WTC11 (cell line): ENCODE measurements around the gene OGFOD2. TPM values are rescaled to one million over a fixed set of nuclear protein-coding genes. Genes with fewer than 3 reads are reported as not detected.
A peak's percentile ranks its signal among the peaks of the same experiment; 100 is the strongest.

Source experiments
- ATAC-seq: fragments of 200-7000 bp; cut with Tn5 transposase; 2 replicates; pipeline ENCODE4 v1.10.0; 2021; ENCODE audit warnings: mild to moderate bottlenecking, moderate library complexity
- CTCF ChIA-PET: fragments of 300-600 bp; sonication (Branson Sonifier 250); formaldehyde crosslinking; loops from one replicate; lab custom pipeline; 2021; ENCODE audit warnings: antibody characterized with exemption; lab: Charles Lee
- POLR2A ChIA-PET: fragments of 350-600 bp; sonication (Branson Sonifier 250); formaldehyde crosslinking; loops from one replicate; lab custom pipeline; 2021; ENCODE audit warnings: antibody characterized with exemption; lab: Charles Lee
- DNase-seq: peaks from one replicate; pipeline ENCODE4 v3.0.0; 2021; ENCODE audit warnings: low spot score
- H3K27ac Mint-ChIP-seq: 2 replicates; pipeline ENCODE4 v1.8.0; 2021; ENCODE audit warnings: mixed read lengths
- H3K27me3 Mint-ChIP-seq: 2 replicates; pipeline ENCODE4 v1.8.0; 2021; ENCODE audit warnings: low read depth, mild to moderate bottlenecking, moderate library complexity, mixed read lengths
- H3K36me3 Mint-ChIP-seq: 2 replicates; pipeline ENCODE4 v1.8.0; 2021; ENCODE audit warnings: mixed read lengths
- H3K4me1 Mint-ChIP-seq: 2 replicates; pipeline ENCODE4 v1.8.0; 2022; ENCODE audit warnings: mixed read lengths
- H3K4me3 Mint-ChIP-seq: 2 replicates; pipeline ENCODE4 v1.8.0; 2021; ENCODE audit warnings: mild to moderate bottlenecking, moderate library complexity, mixed read lengths
- H3K9me3 Mint-ChIP-seq: 2 replicates; pipeline ENCODE4 v1.8.0; 2021; ENCODE audit warnings: mixed read lengths
- CBFB ChIP-seq: sonication (generic); formaldehyde crosslinking; IDR thresholded peaks from 2 replicates; pipeline ENCODE4 v1.8.1; 2022; ENCODE audit warnings: mild to moderate bottlenecking, low read depth, missing genetic modification reagents
- CREM ChIP-seq: sonication (generic); formaldehyde crosslinking; IDR thresholded peaks from 2 replicates; pipeline ENCODE4 v1.8.1; 2022; ENCODE audit warnings: mild to moderate bottlenecking, missing genetic modification reagents, moderate library complexity
- FOXK1 ChIP-seq: sonication (generic); formaldehyde crosslinking; IDR thresholded peaks from 2 replicates; pipeline ENCODE4 v1.8.0; 2022; ENCODE audit warnings: mild to moderate bottlenecking, moderate library complexity, missing genetic modification reagents
- FOXP1 ChIP-seq: sonication (generic); formaldehyde crosslinking; IDR thresholded peaks from 2 replicates; pipeline ENCODE4 v1.8.0; 2022; ENCODE audit warnings: missing genetic modification reagents, mild to moderate bottlenecking, moderate library complexity, borderline replicate concordance
- GABPB1 ChIP-seq: sonication (generic); formaldehyde crosslinking; IDR thresholded peaks from 2 replicates; pipeline ENCODE4 v1.8.1; 2023; ENCODE audit warnings: mild to moderate bottlenecking, missing genetic modification reagents
- MXD4 ChIP-seq: fragments of 250-450 bp; sonication (Bioruptor Pico); IDR thresholded peaks from 2 replicates; pipeline ENCODE4 v1.8.0; 2021; ENCODE audit warnings: mild to moderate bottlenecking, moderate library complexity, borderline replicate concordance
- NFYB ChIP-seq: sonication (generic); formaldehyde crosslinking; conservative IDR thresholded peaks from 2 replicates; pipeline ENCODE4 v1.8.0; 2022; ENCODE audit warnings: low read depth, missing genetic modification reagents
- RORB ChIP-seq: fragments of 250-450 bp; sonication (Bioruptor Pico); IDR thresholded peaks from 2 replicates; pipeline ENCODE4 v1.9.0; 2021; ENCODE audit warnings: mild to moderate bottlenecking
- SMAD4 ChIP-seq: sonication (generic); formaldehyde crosslinking; IDR thresholded peaks from 2 replicates; pipeline ENCODE4 v1.8.0; 2022; ENCODE audit warnings: mild to moderate bottlenecking, missing genetic modification reagents
- SP1 ChIP-seq: sonication (generic); formaldehyde crosslinking; conservative IDR thresholded peaks from 2 replicates; pipeline ENCODE4 v1.8.1; 2022; ENCODE audit warnings: missing genetic modification reagents
- USF2 ChIP-seq: sonication (generic); formaldehyde crosslinking; IDR thresholded peaks from 2 replicates; pipeline ENCODE4 v1.8.1; 2023; ENCODE audit warnings: mild to moderate bottlenecking, missing genetic modification reagents, moderate library complexity
- ZBTB43 ChIP-seq: sonication (generic); formaldehyde crosslinking; IDR thresholded peaks from 2 replicates; pipeline ENCODE4 v1.8.1; 2023; ENCODE audit warnings: mild to moderate bottlenecking, missing genetic modification reagents
- ZNF232 ChIP-seq: sonication (generic); formaldehyde crosslinking; IDR thresholded peaks from 2 replicates; pipeline ENCODE4 v1.8.0; 2022; ENCODE audit warnings: mild to moderate bottlenecking, missing genetic modification reagents
- ZNF425 ChIP-seq: fragments of 250-450 bp; sonication (Bioruptor Pico); conservative IDR thresholded peaks from 2 replicates; pipeline ENCODE4 v1.9.0; 2021; ENCODE audit warnings: mild to moderate bottlenecking
- ZNF671 ChIP-seq: fragments of 250-450 bp; sonication (Bioruptor Pico); IDR thresholded peaks from 2 replicates; pipeline ENCODE4 v1.8.0; 2021; ENCODE audit warnings: mild to moderate bottlenecking
- ZSCAN18 ChIP-seq: fragments of 250-450 bp; sonication (Bioruptor Pico); IDR thresholded peaks from 2 replicates; pipeline ENCODE4 v2.1.2; 2022; ENCODE audit warnings: mild to moderate bottlenecking, moderate library complexity
- total RNA-seq: library from RNA; stranded (reverse); gene quantifications from 3 replicates; pipeline ENCODE4 v1.2.3, GENCODE V29; 2021
- TF ChIP-seq, protein P1 (sequence below): sonication (generic); formaldehyde crosslinking; IDR thresholded peaks from 2 replicates; pipeline ENCODE4 v1.8.0; 2022; ENCODE audit warnings: mild to moderate bottlenecking, missing genetic modification reagents

Gene OGFOD2
- total RNA-seq, 1 experiment from 2014 or later = 28.1 TPM

DNA sequence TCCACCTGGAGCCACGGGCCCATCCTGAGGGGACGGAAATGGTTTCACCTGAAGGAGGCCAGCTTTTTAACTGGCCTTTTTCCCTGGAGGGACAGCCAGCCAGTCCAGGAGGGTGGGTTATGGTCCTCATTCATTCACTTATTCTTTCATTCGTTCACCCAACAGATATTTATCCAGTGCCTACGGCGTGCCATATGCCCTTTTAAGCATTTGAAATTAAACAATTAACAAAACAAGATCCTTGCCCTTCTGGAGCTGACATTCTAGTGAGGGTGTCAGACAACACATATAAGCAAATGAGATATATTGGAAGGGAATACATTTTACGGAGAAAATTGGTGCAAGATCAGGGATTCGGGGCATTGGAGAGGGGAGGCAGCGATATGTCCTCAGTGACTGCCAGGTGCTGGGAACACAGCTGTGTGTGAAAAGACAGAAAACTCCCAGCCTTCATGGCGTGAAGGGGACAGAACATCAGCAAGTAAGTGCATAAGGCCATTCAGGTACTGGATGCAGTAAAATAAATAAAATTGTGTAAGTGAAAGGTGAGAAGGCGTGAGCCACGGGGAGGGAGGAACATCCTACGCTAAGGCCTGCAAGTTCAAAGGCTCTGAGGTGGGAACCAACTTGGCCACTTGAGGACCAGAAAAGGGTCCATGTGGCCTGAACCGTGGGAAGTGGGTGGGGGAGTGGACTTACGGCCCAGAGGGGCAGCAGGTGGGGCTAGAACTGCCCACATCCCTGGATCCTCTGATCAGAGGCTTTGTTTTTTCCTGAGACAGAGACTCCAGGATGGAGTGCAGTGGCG, 8.1 kb upstream of the OGFOD2 start (continued):
- TF ChIP-seq FOXP1 = no peak

DNA sequence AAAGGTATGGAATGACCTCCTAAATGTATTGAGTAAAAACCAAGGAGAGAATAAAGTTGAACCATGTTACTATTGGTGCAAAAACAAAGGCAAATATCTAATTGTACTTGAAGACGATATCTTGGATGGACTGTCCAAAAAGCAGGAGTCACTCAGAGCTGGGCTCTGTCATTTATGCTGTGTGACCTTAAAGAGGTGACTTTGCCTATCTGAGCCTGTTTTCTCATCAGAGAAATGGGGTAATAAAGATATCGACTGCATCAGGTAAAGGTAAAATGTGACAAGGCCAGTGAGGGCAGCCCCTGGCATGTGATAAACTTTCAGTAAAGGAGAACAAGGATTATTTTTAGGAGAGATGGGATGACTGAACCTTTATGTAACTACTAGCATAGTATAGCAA, 6.9 kb upstream of the OGFOD2 start:
- no peak overlapping the region for H3K27ac Mint-ChIP-seq
- no peaks in the 10 kb centered on the region for H3K9me3 Mint-ChIP-seq
- H3K4me1 Mint-ChIP-seq = peaks cover 19% of the 10 kb centered on the region
- no peaks in the 10 kb centered on the region for H3K36me3 Mint-ChIP-seq
- H3K27me3 Mint-ChIP-seq = peaks cover 5% of the 10 kb centered on the region
- H3K4me3 Mint-ChIP-seq = no peak overlapping the region
- POLR2A ChIA-PET = no interaction called here
- ATAC-seq = no peak
- CTCF ChIA-PET = interaction anchor here (2.3 kb wide), 1 partner anchor 100 kb away, joined by 13 read pairs; no protein-coding TSS in a partner anchor
- DNase-seq = no peak
- TF ChIP-seq ZNF671 (CRISPR knock-in tag) (no peak), ZNF232 (CRISPR knock-in tag) (no peak), SMAD4 (CRISPR knock-in tag) (no peak), ZNF425 (CRISPR knock-in tag) (no peak), CBFB (CRISPR knock-in tag) (no peak), CREM (CRISPR knock-in tag) (no peak)

- H3K27me3 Mint-ChIP-seq = peaks cover 3% of the 10 kb centered on the region
- H3K4me3 Mint-ChIP-seq = no peak overlapping the region
- no peak for DNase-seq
- H3K9me3 Mint-ChIP-seq = no peaks in the 10 kb centered on the region
- CTCF ChIA-PET = interaction anchor here (0.5 kb wide), 1 partner anchor 147 kb away, joined by 3 read pairs; no protein-coding TSS in a partner anchor
- H3K4me1 Mint-ChIP-seq = peaks cover 12% of the 10 kb centered on the region
- POLR2A ChIA-PET = no interaction called here
- ATAC-seq = no peak
- no peak for TF ChIP-seq ZSCAN18 (CRISPR knock-in tag)
- no peak for TF ChIP-seq MXD4
- no peak for TF ChIP-seq NFYB
- TF ChIP-seq, all 79 proteins: peak for 0
- Mint-ChIP-seq H3K27ac (no peak overlapping the region; the same call in 1 of the 2 replicates), H3K36me3 (no peaks in the 10 kb centered on the region)
Observed at GRCh38 chr12:122969676-122970075, 5.4 kb upstream of the OGFOD2 start.

DNA sequence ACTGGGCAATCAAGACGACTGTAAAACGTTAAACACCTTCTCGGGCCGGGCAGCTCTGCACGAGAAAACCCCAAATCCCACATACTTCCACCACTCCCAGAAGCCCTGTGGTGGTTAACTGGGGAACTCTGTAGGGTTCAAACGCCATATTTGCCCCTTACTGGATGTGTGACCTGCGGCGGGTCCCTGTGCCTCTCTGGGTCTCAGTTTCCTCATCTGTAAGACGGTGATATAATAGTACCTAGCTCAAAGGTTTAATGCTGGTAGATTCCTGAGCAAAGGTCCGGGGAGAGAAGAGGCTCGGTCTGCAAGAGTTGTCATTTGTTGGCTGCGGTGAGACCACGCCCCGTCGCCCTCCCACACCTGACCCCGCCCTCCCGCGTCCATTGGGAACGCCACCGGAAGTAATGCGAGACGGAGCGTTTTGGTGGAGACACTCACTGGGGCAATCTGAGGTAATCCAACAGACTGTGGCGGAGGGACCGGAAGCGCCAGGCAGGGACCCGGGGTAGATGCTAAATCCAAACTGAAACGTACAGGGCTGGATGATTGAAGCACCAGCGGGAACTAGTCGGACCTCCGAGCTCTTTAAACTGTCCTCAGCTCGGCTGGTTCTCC, 661 bp upstream of the OGFOD2 start:
- ChIA-PET POLR2A (interaction anchor here (0.6 to 2.2 kb wide), 4 partner anchors 8 to 258 kb away, joined by 3 to 11 read pairs (median 8); partner anchors contain the start of genes ABCB9, MPHOSPH9 and MTRFR), CTCF (interaction anchor here (0.7 to 2.6 kb wide), 6 partner anchors 8 to 264 kb away, joined by 3 to 9 read pairs (median 6); partner anchors contain the start of gene ABCB9)
- Mint-ChIP-seq H3K36me3 (no peaks in the 10 kb centered on the region), H3K4me1 (peaks cover 9% of the 10 kb centered on the region; the same call in 1 of the 2 replicates), H3K27me3 (no peaks in the 10 kb centered on the region), H3K4me3 (peak overlapping the region; percentile 96), H3K27ac (peak overlapping the region; percentile 99), H3K9me3 (no peaks in the 10 kb centered on the region)
- TF ChIP-seq USF2 (CRISPR knock-in tag) = peak; percentile 53
- TF ChIP-seq SP1 (CRISPR knock-in tag) = peak; percentile 82
- TF ChIP-seq ZBTB43 = no peak
- TF ChIP-seq GABPB1 (CRISPR knock-in tag) = peak; percentile 96
- TF ChIP-seq FOXK1 (CRISPR knock-in tag) = peak; percentile 71; the same call in 1 of the 2 replicates
- TF ChIP-seq, protein P1, sequence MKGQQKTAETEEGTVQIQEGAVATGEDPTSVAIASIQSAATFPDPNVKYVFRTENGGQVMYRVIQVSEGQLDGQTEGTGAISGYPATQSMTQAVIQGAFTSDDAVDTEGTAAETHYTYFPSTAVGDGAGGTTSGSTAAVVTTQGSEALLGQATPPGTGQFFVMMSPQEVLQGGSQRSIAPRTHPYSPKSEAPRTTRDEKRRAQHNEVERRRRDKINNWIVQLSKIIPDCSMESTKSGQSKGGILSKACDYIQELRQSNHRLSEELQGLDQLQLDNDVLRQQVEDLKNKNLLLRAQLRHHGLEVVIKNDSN (CRISPR knock-in tag) = 0 out of 2 replicates have a peak, but pooled peaks have one; percentile 8
- TF ChIP-seq RORB (CRISPR knock-in tag) = no peak
- ATAC-seq (peak; percentile 82), DNase-seq (peak; percentile 99)
